ENCODE measurements around the gene ZNF165.
A peak's percentile ranks its signal among the peaks of the same experiment; 100 is the strongest.
"Not testable (repeated sequence)": the region's sequence is repeated elsewhere in the genome, so short reads cannot be mapped to it uniquely, and the experiment has no call there.

The ZNF165 gene

GRCh38 chr6:28121876-28122275 lies 41.5 kb downstream of the ZNF165 start:
- no peak for DNase-seq (ENCODE audit: low read depth in 2 of 2)

- DNase-seq (ENCODE audit: low read depth in 2 of 2) = not testable (repeated sequence)
Measured at GRCh38 chr6:28122283-28122682, 41.9 kb downstream of the ZNF165 start.

GRCh38 chr6:28124350-28124970 lies 44.1 kb downstream of the ZNF165 start, which contains the start of gene ZSCAN16:
Gene ZSCAN16, plus strand, starts transcription at chr6:28124609. Its CDS starts 835 bp downstream, at chr6:28125444.
- DNase-seq (ENCODE audit: low read depth in 2 of 2) = peak; percentile 38 to 41

GRCh38 chr6:28124971-28125353 lies 44.6 kb downstream of the ZNF165 start:
- DNase-seq (ENCODE audit: low read depth in 2 of 2) = no peak

- no peak for DNase-seq (ENCODE audit: low read depth in 2 of 2)
Measured at GRCh38 chr6:28125401-28125800, 45.0 kb downstream of the ZNF165 start.

- no peak for DNase-seq (ENCODE audit: low read depth in 2 of 2)
Measured at GRCh38 chr6:28134015-28134414, 53.6 kb downstream of the ZNF165 start.

- DNase-seq (ENCODE audit: low read depth in 2 of 2) = no peak
Measured at GRCh38 chr6:28134716-28135115, 54.3 kb downstream of the ZNF165 start.

GRCh38 chr6:28135393-28135792 lies 55.0 kb downstream of the ZNF165 start:
- DNase-seq (ENCODE audit: low read depth in 2 of 2) = no peak

GRCh38 chr6:28136585-28137504 lies 56.5 kb downstream of the ZNF165 start:
- DNase-seq (ENCODE audit: low read depth in 2 of 2) = peak; percentile 49 to 61

GRCh38 chr6:28137505-28137981 lies 57.2 kb downstream of the ZNF165 start:
- no peak for DNase-seq (ENCODE audit: low read depth in 2 of 2)
